OCI-LY3 (cell line): ENCODE data around the gene VTI1A.

Source experiments
- EZH2phosphoT487 ChIP-seq: fragments of 200-600 bp; shearing (Covaris generic); IDR thresholded peaks from 2 replicates; pipeline ENCODE4 v1.6.1; 2018; ENCODE audit warnings: antibody characterized with exemption, mixed run types, low read depth
- TF ChIP-seq, protein P1 (sequence below): fragments of 200-600, 300-600 bp; sonication (generic); IDR thresholded peaks from 2 replicates; pipeline ENCODE4 v1.5.1; 2014; ENCODE audit warnings: antibody characterized with exemption, low read length, low read depth

DNA sequence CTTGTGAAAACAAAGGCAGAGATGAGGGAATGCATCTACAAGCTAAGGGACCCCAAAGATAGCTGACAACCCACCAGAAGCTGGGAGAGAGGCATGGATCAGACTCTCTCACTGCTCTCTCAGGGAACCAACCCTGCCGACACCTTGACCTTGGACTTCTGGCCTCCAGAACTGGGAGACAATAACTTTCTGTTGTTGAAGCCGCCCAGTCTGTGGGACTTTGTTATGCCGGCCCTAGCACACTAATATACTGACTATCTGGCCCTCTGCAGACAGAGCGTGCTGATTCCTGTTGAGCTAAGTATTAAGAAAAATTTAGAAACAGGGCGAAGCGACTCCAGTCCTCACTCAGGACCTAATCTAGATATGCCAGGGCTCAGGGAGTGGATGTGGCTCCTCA is 358.7 kb downstream of the VTI1A start:
- TF ChIP-seq, protein P1, sequence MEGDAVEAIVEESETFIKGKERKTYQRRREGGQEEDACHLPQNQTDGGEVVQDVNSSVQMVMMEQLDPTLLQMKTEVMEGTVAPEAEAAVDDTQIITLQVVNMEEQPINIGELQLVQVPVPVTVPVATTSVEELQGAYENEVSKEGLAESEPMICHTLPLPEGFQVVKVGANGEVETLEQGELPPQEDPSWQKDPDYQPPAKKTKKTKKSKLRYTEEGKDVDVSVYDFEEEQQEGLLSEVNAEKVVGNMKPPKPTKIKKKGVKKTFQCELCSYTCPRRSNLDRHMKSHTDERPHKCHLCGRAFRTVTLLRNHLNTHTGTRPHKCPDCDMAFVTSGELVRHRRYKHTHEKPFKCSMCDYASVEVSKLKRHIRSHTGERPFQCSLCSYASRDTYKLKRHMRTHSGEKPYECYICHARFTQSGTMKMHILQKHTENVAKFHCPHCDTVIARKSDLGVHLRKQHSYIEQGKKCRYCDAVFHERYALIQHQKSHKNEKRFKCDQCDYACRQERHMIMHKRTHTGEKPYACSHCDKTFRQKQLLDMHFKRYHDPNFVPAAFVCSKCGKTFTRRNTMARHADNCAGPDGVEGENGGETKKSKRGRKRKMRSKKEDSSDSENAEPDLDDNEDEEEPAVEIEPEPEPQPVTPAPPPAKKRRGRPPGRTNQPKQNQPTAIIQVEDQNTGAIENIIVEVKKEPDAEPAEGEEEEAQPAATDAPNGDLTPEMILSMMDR, result no peak
- TF ChIP-seq EZH2phosphoT487, result no peak
